PC-3 (cell line): Measurements from ENCODE around the gene ZNF672. TPM values are rescaled to one million over a fixed set of nuclear protein-coding genes. Genes with fewer than 3 reads are reported as not detected.

Source experiments
- ATAC-seq: fragments of 200-7000 bp; cut with Tn5 transposase; 2 replicates; pipeline ENCODE4 v1.9.1; 2020; ENCODE audit warnings: mild to moderate bottlenecking, moderate library complexity
- BruUV-seq: library from RNA; stranded (reverse); fragments of 400-500 nt; replicated peaks from 2 replicates; lab custom pipeline; 2021; lab: Mats Ljungman, UMichigan
- CTCF ChIA-PET: fragments of 300-600 bp; sonication (Branson Sonifier 250); formaldehyde crosslinking; loops from one replicate; lab custom pipeline; 2022; ENCODE audit warnings: antibody characterized with exemption; lab: Charles Lee
- POLR2A ChIA-PET: fragments of 300-600 bp; sonication (Branson Sonifier 250); formaldehyde crosslinking; loops from one replicate; lab custom pipeline; 2022; ENCODE audit warnings: antibody characterized with exemption; ENCODE audit not compliant: unreplicated experiment; lab: Charles Lee
- DNase-seq: peaks from one replicate; pipeline ENCODE4 v3.0.0-alpha.2; 2015
- H2AFZ ChIP-seq: fragments of 300-600 bp; sonication (generic); 2 replicates; pipeline ENCODE4 v1.6.0; 2016; ENCODE audit warnings: antibody characterized with exemption, low read length
- H3F3A ChIP-seq: fragments of 300-600 bp; sonication (generic); one replicate; pipeline ENCODE4 v1.6.0; 2017; ENCODE audit warnings: antibody characterized with exemption, low read length, control low read depth, mild to moderate bottlenecking; ENCODE audit not compliant: unreplicated experiment
- H3K27ac ChIP-seq: fragments of 300-600 bp; sonication (generic); 2 replicates; pipeline ENCODE4 v1.5.1; 2016; ENCODE audit warnings: mild to moderate bottlenecking, low read length
- H3K27me3 ChIP-seq: fragments of 300-600 bp; sonication (generic); 2 replicates; pipeline ENCODE4 v1.6.1; 2016; ENCODE audit warnings: low read length, mixed read lengths
- H3K36me3 ChIP-seq: fragments of 300-600 bp; sonication (generic); 2 replicates; pipeline ENCODE4 v1.6.1; 2016; ENCODE audit warnings: low read depth, mixed run types, low read length, mixed read lengths
- H3K4me1 ChIP-seq: fragments of 300-600 bp; sonication (generic); 2 replicates; pipeline ENCODE4 v1.5.1; 2016; ENCODE audit warnings: low read length; ENCODE audit not compliant: insufficient read depth
- H3K4me2 ChIP-seq: fragments of 300-600 bp; sonication (generic); 2 replicates; pipeline ENCODE4 v1.6.0; 2016; ENCODE audit warnings: low read length
- H3K4me3 ChIP-seq: fragments of 300-600 bp; sonication (generic); 2 replicates; pipeline ENCODE4 v1.5.1; 2016; ENCODE audit warnings: mild to moderate bottlenecking, low read length, mixed read lengths
- H3K79me2 ChIP-seq: fragments of 300-600 bp; sonication (generic); 2 replicates; pipeline ENCODE4 v1.6.1; 2017; ENCODE audit warnings: low read length, mixed read lengths
- H3K9ac ChIP-seq: fragments of 300-600 bp; sonication (generic); 2 replicates; pipeline ENCODE4 v1.6.0; 2016; ENCODE audit warnings: mild to moderate bottlenecking, low read length
- H3K9me2 ChIP-seq: fragments of 300-600 bp; sonication (generic); replicated peaks from 2 replicates; pipeline ENCODE4 v1.6.1; 2016; ENCODE audit warnings: mixed run types, low read length, mixed read lengths
- H3K9me3 ChIP-seq: fragments of 300-600 bp; sonication (generic); 2 replicates; pipeline ENCODE4 v1.6.1; 2016; ENCODE audit warnings: low read length, mixed read lengths
- H4K20me1 ChIP-seq: fragments of 300-600 bp; sonication (generic); 2 replicates; pipeline ENCODE4 v1.6.1; 2016; ENCODE audit warnings: low read length, mixed read lengths
- EZH2 ChIP-seq: fragments of 300-600 bp; sonication (generic); IDR thresholded peaks from one replicate; pipeline ENCODE4 v1.6.1; 2017; ENCODE audit warnings: antibody characterized with exemption, mild to moderate bottlenecking, low read length; ENCODE audit not compliant: unreplicated experiment
- EZH2phosphoT487 ChIP-seq: fragments of 300-600 bp; sonication (generic); IDR thresholded peaks from 2 replicates; pipeline ENCODE4 v1.6.1; 2018; ENCODE audit warnings: mild to moderate bottlenecking, antibody characterized with exemption, low read length, borderline replicate concordance
- intact Hi-C: fragments of 100-400 bp; cut with micrococcal nuclease; formaldehyde crosslinking; loops from 2 replicates; pipeline ENCODE4 v1.9.0; 2023
- total RNA-seq: library from RNA; depleted of rRNA; stranded (reverse); fragments of >200 nt; gene quantifications from 2 replicates; pipeline ENCODE4 v1.2.3, GENCODE V29; 2014
- TF ChIP-seq, protein P1 (sequence below): fragments of 300-600 bp; sonication (generic); conservative IDR thresholded peaks from 2 replicates; pipeline ENCODE4 v1.5.1; 2017; ENCODE audit warnings: antibody characterized with exemption, low read depth, mild to moderate bottlenecking, low read length

ZNF672 gene
- total RNA-seq, 1 experiment from 2014 or later, result 83.9 TPM

GRCh38 chr1:248818505-248819374 lies 19.3 kb upstream of the ZNF672 start:
- H3K79me2 ChIP-seq, result peaks cover 73% of the 10 kb centered on the region

GRCh38 chr1:248820041-248820585 lies 17.9 kb upstream of the ZNF672 start:
- H3K9me2 ChIP-seq, result no peaks in the 10 kb centered on the region
- no peak overlapping the region for H3K4me3 ChIP-seq
- ATAC-seq (no peak), DNase-seq (no peak)
- intact Hi-C loops, result loop anchor here (5.0 kb wide), 1 partner anchor 118 kb away; the partner anchor contains the start of gene OR14I1
- no peaks in the 10 kb centered on the region for H3K9me3 ChIP-seq
- CTCF ChIA-PET, result no interaction called here
- peaks cover 5% of the 10 kb centered on the region for H3F3A ChIP-seq
- POLR2A ChIA-PET, result no interaction called here
- peak overlapping the region; percentile 53; the same call in 1 of the 2 replicates for H3K27ac ChIP-seq
- no peaks in the 10 kb centered on the region for H3K27me3 ChIP-seq
- H3K9ac ChIP-seq, result no peak overlapping the region
- BruUV-seq, result no TSS peak
- no peaks in the 10 kb centered on the region for H4K20me1 ChIP-seq
- peaks cover 86% of the 10 kb centered on the region for H3K79me2 ChIP-seq
- peak overlapping the region; percentile 88 for H3K4me2 ChIP-seq
- H3K36me3 ChIP-seq, result peaks cover 55% of the 10 kb centered on the region
- no peak overlapping the region for H2AFZ ChIP-seq
- peaks cover 53% of the 10 kb centered on the region for H3K4me1 ChIP-seq
- TF ChIP-seq EZH2 (no peak), EZH2phosphoT487 (no peak)
- TF ChIP-seq, protein P1, sequence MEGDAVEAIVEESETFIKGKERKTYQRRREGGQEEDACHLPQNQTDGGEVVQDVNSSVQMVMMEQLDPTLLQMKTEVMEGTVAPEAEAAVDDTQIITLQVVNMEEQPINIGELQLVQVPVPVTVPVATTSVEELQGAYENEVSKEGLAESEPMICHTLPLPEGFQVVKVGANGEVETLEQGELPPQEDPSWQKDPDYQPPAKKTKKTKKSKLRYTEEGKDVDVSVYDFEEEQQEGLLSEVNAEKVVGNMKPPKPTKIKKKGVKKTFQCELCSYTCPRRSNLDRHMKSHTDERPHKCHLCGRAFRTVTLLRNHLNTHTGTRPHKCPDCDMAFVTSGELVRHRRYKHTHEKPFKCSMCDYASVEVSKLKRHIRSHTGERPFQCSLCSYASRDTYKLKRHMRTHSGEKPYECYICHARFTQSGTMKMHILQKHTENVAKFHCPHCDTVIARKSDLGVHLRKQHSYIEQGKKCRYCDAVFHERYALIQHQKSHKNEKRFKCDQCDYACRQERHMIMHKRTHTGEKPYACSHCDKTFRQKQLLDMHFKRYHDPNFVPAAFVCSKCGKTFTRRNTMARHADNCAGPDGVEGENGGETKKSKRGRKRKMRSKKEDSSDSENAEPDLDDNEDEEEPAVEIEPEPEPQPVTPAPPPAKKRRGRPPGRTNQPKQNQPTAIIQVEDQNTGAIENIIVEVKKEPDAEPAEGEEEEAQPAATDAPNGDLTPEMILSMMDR, result peak; percentile 27; the same call in 1 of the 2 replicates

More at GRCh38 chr1:248818505-248819374, 19.3 kb upstream of the ZNF672 start:
- H3K4me1 ChIP-seq, result peaks cover 39% of the 10 kb centered on the region
- DNase-seq (no peak), ATAC-seq (no peak)
- ChIA-PET CTCF (no interaction called here), POLR2A (no interaction called here)
- no peaks in the 10 kb centered on the region for H3K27me3 ChIP-seq
- no TSS peak for BruUV-seq
- intact Hi-C loops, result no loop called here
- no peak overlapping the region for H3K27ac ChIP-seq
- H3K4me3 ChIP-seq, result no peak overlapping the region
- H3F3A ChIP-seq, result peaks cover 5% of the 10 kb centered on the region
- H3K9me2 ChIP-seq, result no peaks in the 10 kb centered on the region
- no peak overlapping the region for H3K4me2 ChIP-seq
- TF ChIP-seq, protein P1, result no peak
- TF ChIP-seq EZH2phosphoT487 (no peak), EZH2 (no peak)
- no peaks in the 10 kb centered on the region for H3K9me3 ChIP-seq
- no peak overlapping the region for H3K9ac ChIP-seq
- H3K36me3 ChIP-seq, result peaks cover 68% of the 10 kb centered on the region
- H2AFZ ChIP-seq, result no peak overlapping the region
- no peaks in the 10 kb centered on the region for H4K20me1 ChIP-seq
